Bronchial epithelial cell (primary cell): ENCODE data around the gene HECA. TPM values are rescaled to one million over a fixed set of nuclear protein-coding genes. Genes with fewer than 3 reads are reported as not detected.

Experiments
- DNase-seq: peaks from one replicate; pipeline ENCODE4 v3.0.0-alpha.2; 2010; ENCODE audit warnings: low read depth
- FAIRE-seq: peaks from 2 replicates; lab custom pipeline; 2011; peaks lifted over from hg19 to GRCh38; lab: Jason Lieb, UNC
- H3K27me3 ChIP-seq: 2 replicates; pipeline ENCODE4 v1.5.1; 2011; ENCODE audit warnings: low read length; ENCODE audit not compliant: control insufficient read depth, insufficient read depth
- H3K36me3 ChIP-seq: 2 replicates; pipeline ENCODE4 v1.5.1; 2011; ENCODE audit warnings: low read length; ENCODE audit not compliant: control insufficient read depth, insufficient read depth
- H3K4me3 ChIP-seq: 2 replicates; pipeline ENCODE4 v1.5.1; 2011; ENCODE audit warnings: mild to moderate bottlenecking, low read depth, low read length, control low read depth
- CTCF ChIP-seq: IDR thresholded peaks from 2 replicates; pipeline ENCODE4 v1.5.1; 2011; ENCODE audit warnings: mild to moderate bottlenecking, moderate library complexity, low read length, control low read depth, inconsistent platforms; ENCODE audit not compliant: insufficient read depth, severe bottlenecking
- total RNA-seq: library from RNA; depleted of rRNA; stranded (reverse); fragments of >200 nt; gene quantifications from 2 replicates; pipeline ENCODE4 v1.2.1, GENCODE V29; 2014

HECA gene
- total RNA-seq, 1 donor from 2014 or later, result 25.5 TPM

GRCh38 chr6:139166238-139166955 lies 31.5 kb downstream of the HECA start:
- DNase-seq (no peak), FAIRE-seq (no peak)
- Histone ChIP-seq H3K36me3 (peaks cover 7% of the 10 kb centered on the region), H3K4me3 (no peak overlapping the region), H3K27me3 (no peaks in the 10 kb centered on the region)
- no peak for TF ChIP-seq CTCF

- Histone ChIP-seq H3K27me3 (no peaks in the 10 kb centered on the region), H3K36me3 (peaks cover 7% of the 10 kb centered on the region), H3K4me3 (no peak overlapping the region)
- TF ChIP-seq CTCF, result no peak
- FAIRE-seq (peak; percentile 7), DNase-seq (no peak)
Measured at GRCh38 chr6:139166956-139167313, 32.1 kb downstream of the HECA start.

- Histone ChIP-seq H3K4me3 (no peak overlapping the region), H3K27me3 (no peaks in the 10 kb centered on the region), H3K36me3 (peaks cover 7% of the 10 kb centered on the region)
- DNase-seq (no peak), FAIRE-seq (no peak)
- no peak for TF ChIP-seq CTCF
Measured at GRCh38 chr6:139172151-139172550, 37.3 kb downstream of the HECA start.

- FAIRE-seq, result peak; percentile 79
- H3K4me3 ChIP-seq, result no peak overlapping the region
Measured at GRCh38 chr6:139172567-139172966, 37.7 kb downstream of the HECA start.

GRCh38 chr6:139173172-139173571 lies 38.3 kb downstream of the HECA start:
- no peak for TF ChIP-seq CTCF
- Histone ChIP-seq H3K27me3 (no peaks in the 10 kb centered on the region), H3K36me3 (peaks cover 5% of the 10 kb centered on the region)

More at GRCh38 chr6:139172567-139172966, 37.7 kb downstream of the HECA start:
- DNase-seq, result peak; percentile 60
- TF ChIP-seq CTCF, result no peak
- peaks cover 5% of the 10 kb centered on the region for H3K36me3 ChIP-seq
- no peaks in the 10 kb centered on the region for H3K27me3 ChIP-seq

GRCh38 chr6:139173822-139174221 lies 38.9 kb downstream of the HECA start:
- no peaks in the 10 kb centered on the region for H3K27me3 ChIP-seq
- TF ChIP-seq CTCF, result no peak
- no peak for DNase-seq
- no peak for FAIRE-seq
- H3K4me3 ChIP-seq, result no peak overlapping the region
- peaks cover 5% of the 10 kb centered on the region for H3K36me3 ChIP-seq

More at GRCh38 chr6:139173172-139173571, 38.3 kb downstream of the HECA start:
- FAIRE-seq, result no peak
- H3K4me3 ChIP-seq, result no peak overlapping the region
- peak; percentile 62 for DNase-seq
